Activated effector memory CD4-positive, alpha-beta T cell treated with anti-CD3 and anti-CD28 coated beads, Interleukin-2, amount 50 U/mL, for 16 hours (primary cell): Measurements from ENCODE around the gene CFAP77.
"Not testable (repeated sequence)": the region's sequence is repeated elsewhere in the genome, so short reads cannot be mapped to it uniquely, and the experiment has no call there.

Experiments
- DNase-seq: peaks from one replicate; pipeline ENCODE4 v3.0.0-alpha.2; 2020

The CFAP77 gene

DNA sequence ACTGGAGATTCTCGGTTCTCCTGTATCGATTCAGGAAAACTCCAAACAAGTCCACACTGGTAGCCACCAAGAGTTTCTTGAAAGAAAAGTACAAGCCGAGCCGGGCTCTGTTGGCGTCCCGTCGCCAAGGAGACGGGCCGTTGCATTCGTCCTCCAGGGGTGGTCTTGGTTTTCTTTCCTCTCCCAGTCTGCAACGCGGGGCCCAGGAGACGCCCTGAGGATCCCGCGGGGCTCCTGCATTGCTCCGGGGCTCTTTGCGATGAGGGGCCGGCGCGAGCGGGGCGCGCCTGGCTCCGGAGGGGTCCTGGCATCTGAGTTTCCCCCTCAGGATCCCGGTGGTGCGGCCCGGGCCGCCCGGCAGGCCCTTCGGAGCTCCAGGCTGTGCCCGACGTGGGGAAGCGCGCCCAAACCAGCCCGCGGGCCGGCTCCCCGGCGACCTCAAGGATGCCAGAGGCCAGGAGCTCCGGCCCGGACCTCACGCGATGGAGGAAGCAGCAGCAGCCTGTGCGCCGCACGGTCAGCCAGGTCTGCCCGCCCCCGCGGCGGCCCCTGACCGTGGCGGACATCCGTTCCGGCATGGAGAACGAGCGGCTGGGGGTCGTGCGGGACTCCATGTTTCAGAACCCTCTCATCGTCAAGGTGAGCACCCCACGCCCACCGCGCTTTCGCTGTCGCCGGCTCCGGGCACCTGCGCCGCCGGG lies at the start of gene CFAP77:
Gene CFAP77 (plus strand): TSS at position 384 of the 701 bp plus-strand sequence. CDS start 61 bp downstream, at position 445.
- peak; percentile 76 for DNase-seq

GRCh38 chr9:132364068-132364467 lies 45.9 kb upstream of the CFAP77 start:
- DNase-seq: no peak

DNA sequence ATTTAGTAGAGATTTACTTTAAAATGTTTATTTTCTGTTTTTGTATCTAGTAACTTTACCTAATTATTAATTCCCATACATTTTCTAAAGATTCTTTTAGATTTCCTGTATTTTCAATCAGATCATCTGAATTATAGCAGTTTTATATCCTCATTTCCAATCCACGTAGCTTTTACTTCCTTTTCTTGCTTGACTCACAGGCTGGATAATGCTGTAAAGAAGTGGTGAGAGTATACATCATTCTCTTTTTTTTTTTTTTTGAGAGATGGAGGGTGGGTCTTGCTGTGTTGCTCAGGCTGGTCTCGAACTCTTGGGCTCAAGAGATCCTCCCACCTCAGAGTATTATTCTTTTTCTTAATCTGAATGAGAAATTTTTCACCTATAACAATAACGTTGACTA lies 44.0 kb upstream of the CFAP77 start:
- DNase-seq: no peak

GRCh38 chr9:132366481-132366880 lies 43.5 kb upstream of the CFAP77 start:
- no peak for DNase-seq

DNA sequence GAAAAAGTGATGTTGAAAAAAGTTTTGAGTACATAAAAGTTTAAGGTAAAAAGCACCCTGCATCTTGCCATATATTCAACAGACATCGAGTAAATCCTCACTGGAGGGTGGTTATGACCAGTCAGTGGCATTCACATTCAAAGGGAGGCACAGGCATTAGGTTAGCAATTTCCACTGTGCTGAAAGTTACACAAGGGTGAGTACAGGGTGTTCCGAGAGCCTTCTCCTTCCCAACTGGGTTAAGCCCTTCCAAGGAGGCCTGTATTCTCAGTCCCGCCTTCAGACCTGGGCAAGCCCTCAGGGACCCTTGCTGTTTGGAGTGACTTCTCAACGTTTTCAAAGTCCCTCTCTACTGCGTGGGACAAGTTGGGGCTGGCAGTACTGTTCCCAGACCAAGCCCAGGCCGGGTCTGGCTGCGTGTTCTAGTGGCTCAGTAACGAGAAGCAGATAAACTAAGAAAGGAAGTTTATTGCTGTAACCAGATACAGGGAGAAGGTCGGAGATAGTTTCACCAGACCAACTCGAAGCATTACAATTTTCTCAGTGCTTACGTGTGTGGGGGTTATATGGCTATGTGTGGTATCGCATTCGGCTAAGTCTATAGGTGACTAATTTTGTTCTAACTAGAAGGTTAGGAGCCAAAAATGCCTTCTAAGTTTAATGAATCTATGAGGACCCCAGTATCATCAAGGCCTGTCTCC lies 42.2 kb upstream of the CFAP77 start:
- DNase-seq: no peak

DNA sequence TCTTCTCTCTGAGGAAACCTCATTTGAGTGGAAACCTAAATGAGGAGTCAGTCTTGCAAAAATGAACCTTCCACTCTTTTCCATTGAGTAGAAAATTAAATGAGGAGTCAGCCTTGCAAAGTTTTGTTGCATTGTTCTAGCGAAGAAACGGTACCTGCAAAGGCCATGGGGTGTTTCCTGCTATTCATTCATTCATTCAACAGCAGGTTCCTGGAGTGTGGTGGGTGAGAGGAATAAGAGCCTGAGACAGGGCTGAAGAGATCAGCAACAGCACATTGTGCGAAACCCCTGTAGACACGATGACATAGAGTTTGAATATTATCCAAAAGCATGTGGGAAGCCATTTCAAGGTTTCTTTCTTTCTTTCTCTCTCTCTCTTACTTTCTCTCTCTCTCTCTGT lies 40.6 kb upstream of the CFAP77 start:
- DNase-seq: no peak

- no peak for DNase-seq
These were observed 39.4 kb upstream of the CFAP77 start for GRCh38 chr9:132370592-132370991.

GRCh38 chr9:132372177-132373095 lies 37.6 kb upstream of the CFAP77 start:
- no peak for DNase-seq

- not testable (repeated sequence) for DNase-seq
These were observed 32.2 kb upstream of the CFAP77 start for GRCh38 chr9:132377769-132378168.

- not testable (repeated sequence) for DNase-seq
These were observed 31.6 kb upstream of the CFAP77 start for GRCh38 chr9:132378416-132378815.

- DNase-seq: no peak
These were observed 28.0 kb upstream of the CFAP77 start for GRCh38 chr9:132381966-132382541.

DNA sequence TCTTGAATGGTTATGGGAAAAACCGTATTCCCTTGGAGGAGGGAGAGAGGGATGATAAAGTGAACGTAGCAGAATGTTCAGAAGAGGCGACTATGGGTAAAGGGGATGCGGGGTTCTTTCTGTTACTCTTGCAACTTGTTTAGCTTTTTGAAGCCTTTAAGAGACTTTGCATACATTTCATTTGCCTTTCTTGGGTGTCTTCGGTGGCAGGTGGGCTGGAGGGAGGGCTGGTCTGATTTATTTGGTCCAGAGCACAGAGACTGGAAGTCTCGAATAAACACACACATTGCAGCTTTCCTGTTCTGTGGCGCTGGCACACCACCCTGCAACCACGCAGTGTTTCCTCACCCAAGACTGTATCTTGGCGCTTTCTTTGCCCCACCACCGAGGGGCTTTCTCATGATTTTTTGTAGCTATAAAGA lies 26.5 kb upstream of the CFAP77 start:
- DNase-seq: no peak

DNA sequence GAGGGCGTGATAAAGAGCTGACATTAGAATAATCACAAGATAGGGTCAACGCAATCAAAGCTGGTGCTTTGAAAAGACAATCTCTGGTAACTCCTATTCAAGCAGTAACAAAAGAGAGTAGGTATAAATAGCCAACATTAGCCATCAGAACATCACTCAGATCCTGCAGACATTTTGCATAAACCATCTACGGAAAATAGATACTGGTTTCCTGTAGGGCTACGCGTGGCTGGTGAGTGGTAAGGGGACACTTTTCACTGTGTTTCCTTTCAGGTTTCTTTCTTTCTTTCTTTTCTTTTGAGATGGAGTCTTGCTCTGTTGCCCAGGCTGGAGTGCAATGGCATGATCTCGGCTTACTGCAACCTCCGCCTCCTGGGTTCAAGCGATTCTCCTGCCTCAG lies 25.6 kb upstream of the CFAP77 start:
- DNase-seq: no peak

DNA sequence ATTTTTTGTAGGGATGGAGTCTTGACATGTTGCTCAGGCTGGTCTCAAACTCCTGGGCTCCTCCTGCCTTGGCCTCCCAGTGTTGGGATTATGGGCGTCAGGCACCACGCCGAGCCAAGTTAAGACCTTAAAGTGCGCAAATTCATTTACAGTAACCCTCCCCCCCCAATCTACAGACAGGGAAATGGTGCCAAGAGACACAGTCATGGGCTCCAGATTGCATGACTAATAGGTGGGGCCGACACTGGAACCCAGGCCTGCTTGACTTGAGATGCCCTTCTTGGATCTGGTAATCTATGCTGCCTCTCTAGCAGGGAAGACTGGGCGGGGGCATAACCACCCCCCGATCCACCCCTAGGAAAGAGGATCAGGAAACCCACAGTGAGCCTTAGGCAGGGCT lies 22.9 kb upstream of the CFAP77 start:
- DNase-seq: no peak

- DNase-seq: no peak
These were observed 19.0 kb upstream of the CFAP77 start for GRCh38 chr9:132390966-132391365.

GRCh38 chr9:132391449-132391848 lies 18.6 kb upstream of the CFAP77 start:
- no peak for DNase-seq

GRCh38 chr9:132395560-132395959 lies 14.5 kb upstream of the CFAP77 start:
- DNase-seq: no peak

- peak; percentile 21 for DNase-seq
These were observed 8.2 kb upstream of the CFAP77 start for GRCh38 chr9:132401824-132402223.

- peak; percentile 66 for DNase-seq
These were observed 5.7 kb upstream of the CFAP77 start for GRCh38 chr9:132404228-132404881.

- DNase-seq: peak; percentile 97
These were observed 3.4 kb upstream of the CFAP77 start, which contains the start of gene TTF1 for GRCh38 chr9:132406554-132407122. TSS of gene TTF1 (minus strand) at chr9:132406840. CDS start at chr9:132402821, 4,019 bp downstream.

GRCh38 chr9:132407196-132407595 lies 2.8 kb upstream of the CFAP77 start:
- peak; percentile 54 for DNase-seq

GRCh38 chr9:132408521-132408920 lies 1.5 kb upstream of the CFAP77 start:
- DNase-seq: peak; percentile 33
